GM21390 (cell line): ENCODE data around the gene CDC42SE1.

Experiments used
- ATAC-seq: cut with Tn5 transposase; IDR thresholded peaks from one replicate; pipeline ENCODE4 v1.9.1; 2021; ENCODE audit not compliant: unreplicated experiment

Gene CDC42SE1

DNA sequence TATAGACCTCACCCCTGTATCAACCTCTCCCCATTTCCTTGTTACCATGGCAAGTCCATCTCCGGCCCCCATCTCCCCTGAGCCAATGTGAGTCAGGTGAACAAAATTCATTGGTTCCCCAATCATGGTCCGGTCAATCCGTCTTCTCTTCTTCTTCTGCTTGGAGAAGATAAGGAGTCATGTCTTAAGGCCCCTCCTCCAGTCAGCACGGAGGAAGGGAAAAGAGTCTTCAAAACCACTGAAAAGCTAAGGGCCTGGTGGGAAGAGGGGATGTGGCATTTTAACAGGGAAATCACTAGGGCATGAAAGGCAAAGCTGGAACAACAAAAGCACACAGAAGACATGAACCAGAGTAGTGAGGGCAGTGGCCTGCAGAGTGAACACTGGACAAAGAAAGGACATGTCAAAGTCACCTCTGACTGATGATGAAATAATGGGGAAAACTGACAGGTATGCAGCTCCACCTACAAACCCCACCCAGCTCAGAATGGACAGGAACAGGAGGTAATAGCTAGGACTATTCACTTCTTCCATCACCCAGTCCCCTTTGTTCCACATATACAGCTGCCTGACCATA, 4.4 kb downstream of the CDC42SE1 start:
- no peak for ATAC-seq

GRCh38 chr1:151051356-151052009, 7.9 kb downstream of the CDC42SE1 start:
- ATAC-seq, result no peak

DNA sequence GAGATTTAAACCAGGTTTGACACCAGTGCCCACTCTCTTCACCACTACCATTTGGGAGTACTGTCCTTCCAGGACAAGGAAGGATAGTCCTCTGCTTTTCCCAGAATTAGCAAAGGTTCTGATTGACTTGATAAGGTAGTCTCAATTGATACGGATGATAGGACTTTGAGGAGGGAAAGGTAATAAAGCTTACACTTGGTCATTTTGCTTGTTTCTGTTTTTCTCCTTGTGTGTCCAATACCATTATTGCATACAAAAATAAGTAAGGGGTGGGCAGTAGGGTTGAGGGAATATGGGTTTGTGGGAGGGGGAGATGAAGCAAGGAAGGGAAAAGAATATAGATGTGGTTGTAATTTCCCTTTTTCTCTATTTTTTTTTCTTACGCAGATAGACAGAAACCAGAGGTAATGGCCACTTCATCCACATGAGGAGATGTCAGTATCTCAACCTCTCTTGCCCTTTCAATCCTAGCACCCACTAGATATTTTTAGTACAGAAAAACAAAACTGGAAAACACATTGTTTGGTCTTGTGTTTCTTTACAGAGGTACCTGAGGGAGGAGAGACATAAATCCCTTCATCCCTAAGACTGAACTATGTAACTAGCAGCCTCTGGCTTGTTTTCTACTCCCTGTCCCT, 9.3 kb downstream of the CDC42SE1 start:
- ATAC-seq, result no peak

DNA sequence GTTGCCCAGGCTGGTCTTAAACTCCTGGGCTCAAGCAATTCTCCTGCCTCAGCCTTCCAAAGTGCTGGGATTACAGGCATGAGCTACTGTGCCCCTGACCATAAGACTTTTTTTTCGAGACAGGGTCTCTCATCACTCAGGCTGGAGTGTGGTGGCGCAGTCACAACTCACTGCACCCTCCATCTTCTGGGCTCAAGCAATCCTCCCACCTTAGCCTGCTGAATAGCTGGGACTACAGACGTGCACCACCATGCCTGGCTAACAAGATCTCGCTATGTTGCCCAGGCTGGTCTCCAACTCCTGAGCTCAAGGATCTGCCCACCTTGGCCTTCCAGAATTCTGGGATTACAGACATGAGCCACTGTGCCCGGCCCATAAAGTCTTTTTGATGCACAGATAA, 10.0 kb downstream of the CDC42SE1 start:
- no peak for ATAC-seq

DNA sequence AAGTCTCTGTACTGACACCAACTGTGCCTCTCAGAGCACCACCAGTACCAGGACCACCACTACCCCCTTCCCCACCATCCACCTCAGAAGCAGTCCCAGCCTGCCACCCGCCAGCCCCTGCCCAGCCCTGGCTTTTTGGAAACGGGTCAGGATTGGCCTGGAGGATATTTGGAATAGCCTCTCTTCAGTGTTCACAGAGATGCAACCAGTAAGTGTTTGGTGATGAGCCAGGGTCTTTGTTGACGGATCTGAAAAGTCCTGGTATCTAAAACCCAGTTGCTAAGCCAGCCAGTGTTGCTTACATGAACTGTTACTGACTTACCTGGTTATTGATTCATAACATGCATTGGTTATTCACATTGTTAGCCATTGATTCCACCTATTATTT, 10.8 kb downstream of the CDC42SE1 start:
- peak; percentile 47 for ATAC-seq

DNA sequence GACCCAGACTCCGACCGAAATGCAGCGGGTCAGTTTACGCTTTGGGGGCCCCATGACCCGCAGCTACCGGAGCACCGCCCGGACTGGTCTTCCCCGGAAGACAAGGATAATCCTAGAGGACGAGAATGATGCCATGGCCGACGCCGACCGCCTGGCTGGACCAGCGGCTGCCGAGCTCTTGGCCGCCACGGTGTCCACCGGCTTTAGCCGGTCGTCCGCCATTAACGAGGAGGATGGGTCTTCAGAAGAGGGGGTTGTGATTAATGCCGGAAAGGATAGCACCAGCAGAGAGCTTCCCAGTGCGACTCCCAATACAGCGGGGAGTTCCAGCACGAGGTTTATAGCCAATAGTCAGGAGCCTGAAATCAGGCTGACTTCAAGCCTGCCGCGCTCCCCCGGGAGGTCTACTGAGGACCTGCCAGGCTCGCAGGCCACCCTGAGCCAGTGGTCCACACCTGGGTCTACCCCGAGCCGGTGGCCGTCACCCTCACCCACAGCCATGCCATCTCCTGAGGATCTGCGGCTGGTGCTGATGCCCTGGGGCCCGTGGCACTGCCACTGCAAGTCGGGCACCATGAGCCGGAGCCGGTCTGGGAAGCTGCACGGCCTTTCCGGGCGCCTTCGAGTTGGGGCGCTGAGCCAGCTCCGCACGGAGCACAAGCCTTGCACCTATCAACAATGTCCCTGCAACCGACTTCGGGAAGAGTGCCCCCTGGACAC, 11.3 kb downstream of the CDC42SE1 start:
- ATAC-seq, result peak; percentile 24

- ATAC-seq, result peak; percentile 59
Observed at GRCh38 chr1:151047591-151047924, 11.9 kb downstream of the CDC42SE1 start, which contains the start of gene C1orf56. TSS of gene C1orf56 (plus strand) at chr1:151047751. CDS start at chr1:151047848, 97 bp downstream.

- no peak for ATAC-seq
Observed at GRCh38 chr1:151043163-151043562, 16.3 kb downstream of the CDC42SE1 start.

DNA sequence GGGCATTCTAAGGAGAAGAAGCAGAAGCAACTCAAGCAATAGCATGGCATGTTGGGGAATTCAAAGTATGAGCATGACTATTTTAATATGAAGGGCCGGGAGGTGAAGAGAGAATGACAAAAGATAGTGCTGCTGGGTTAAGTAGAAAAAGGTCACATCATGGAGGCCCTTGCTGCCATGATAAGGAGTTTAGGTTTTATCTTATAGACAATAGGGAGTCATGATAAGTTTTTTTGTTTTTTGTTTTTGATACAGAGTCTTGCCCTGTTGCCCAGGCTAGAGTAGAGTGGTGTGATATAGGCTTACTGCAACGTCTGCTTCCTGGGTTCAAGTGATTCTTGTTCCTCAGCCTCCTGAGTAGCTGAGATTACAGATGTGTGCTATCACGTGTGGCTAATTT, 19.9 kb downstream of the CDC42SE1 start:
- no peak for ATAC-seq

GRCh38 chr1:151037032-151037431, 22.4 kb downstream of the CDC42SE1 start:
- ATAC-seq, result no peak

DNA sequence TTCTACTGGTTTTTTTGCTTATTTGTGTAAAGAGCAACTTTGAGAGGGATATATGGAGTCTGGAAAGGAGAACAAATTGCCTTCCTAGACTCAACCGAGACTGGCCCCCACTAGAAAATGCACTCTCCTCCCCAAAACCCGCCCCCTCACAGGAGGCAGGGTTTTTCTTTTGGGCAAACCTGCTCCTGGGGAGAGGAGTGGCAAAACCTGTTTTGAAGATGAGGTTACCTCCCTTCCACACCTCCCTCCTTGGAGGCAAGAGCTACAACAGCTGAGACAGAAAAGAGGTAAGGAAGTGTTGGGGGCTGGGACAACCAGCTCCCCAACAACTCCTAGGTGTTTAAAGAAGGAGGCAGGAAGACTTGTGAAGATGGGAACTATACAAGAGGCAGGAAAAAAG, 23.1 kb downstream of the CDC42SE1 start, which contains the start of gene BNIPL:
Gene BNIPL (plus strand): TSS at position 231 of the 400 bp plus-strand sequence. CDS start 140 bp downstream, at position 371.
- no peak for ATAC-seq

- ATAC-seq, result no peak
Observed at GRCh38 chr1:151035167-151035566, 24.3 kb downstream of the CDC42SE1 start.

GRCh38 chr1:151032164-151032563, 27.3 kb downstream of the CDC42SE1 start:
- ATAC-seq, result no peak

DNA sequence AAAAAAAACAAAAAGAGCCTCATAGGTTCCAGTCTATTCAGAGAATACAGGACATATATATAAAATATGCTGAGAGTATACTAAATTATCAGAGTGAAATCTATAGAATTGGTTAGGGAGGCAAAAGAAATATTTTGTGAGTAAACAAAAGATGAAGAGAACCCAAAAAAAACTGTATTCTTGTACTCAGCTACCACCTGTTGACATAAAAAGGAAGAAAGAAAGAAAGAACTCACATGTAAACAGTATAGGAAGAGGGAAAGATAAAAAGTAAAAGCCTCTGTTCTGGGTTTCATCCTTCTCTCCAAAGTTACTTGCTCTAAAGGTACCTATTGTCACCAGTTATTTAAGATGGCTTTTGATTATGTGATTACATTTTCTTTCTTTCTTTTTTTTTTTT, 33.0 kb downstream of the CDC42SE1 start:
- ATAC-seq, result no peak

DNA sequence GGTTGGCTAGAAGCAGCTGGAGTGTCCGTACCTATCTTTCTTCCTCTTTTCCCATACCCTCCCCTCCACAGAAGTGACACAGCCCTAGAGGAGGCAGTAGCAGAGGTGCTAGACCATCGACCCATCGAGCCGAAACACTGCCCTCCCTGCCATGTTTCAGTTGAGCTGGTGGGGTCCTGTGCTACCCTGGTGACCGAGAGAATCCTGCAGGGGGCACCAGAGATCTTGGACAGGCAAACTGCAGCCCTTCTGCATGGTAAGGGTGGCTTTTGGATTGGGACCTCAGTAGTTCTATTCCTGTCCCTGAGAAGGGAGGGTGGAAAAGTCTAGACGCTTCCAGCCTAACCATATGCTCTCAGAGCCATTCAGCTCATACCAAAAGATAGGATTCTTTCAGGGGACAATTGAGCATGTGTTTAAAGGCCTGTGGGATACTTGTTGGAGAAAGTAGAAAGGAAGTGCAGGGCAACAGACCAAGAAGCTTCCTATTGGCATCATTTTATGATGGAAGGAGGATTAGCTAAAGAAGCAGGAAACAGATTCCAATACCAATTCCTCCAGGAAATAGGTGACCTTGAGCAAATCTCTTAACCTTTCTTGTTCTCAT, 34.8 kb downstream of the CDC42SE1 start:
- no peak for ATAC-seq

GRCh38 chr1:151013518-151013917, 45.9 kb downstream of the CDC42SE1 start:
- no peak for ATAC-seq

- no peak for ATAC-seq
Observed at GRCh38 chr1:151012684-151013471, 46.5 kb downstream of the CDC42SE1 start.

- ATAC-seq, result no peak
Observed at GRCh38 chr1:151011154-151011850, 48.1 kb downstream of the CDC42SE1 start.

DNA sequence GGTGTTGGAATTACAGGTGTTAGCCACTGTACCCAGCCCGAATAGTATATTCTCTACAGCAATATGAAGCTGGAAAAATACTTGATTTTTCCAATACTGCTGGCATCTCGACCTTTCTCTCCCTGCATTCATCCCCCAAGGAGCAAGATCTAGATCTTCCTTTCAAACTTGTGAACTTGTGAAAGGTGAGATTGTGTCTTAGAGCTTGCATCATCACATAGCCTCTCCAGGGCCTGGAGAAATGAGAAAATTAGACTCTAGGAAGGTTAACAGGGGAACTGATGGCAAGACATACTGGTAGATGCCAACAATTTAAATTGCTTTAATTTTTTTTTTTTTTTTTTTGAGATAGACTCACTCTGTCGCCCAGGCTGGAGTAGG, 49.1 kb downstream of the CDC42SE1 start:
- no peak for ATAC-seq
